Mucosa of stomach (tissue), 1 donor: Measurements from ENCODE around the gene SNX6.
"Not testable (repeated sequence)": the region's sequence is repeated elsewhere in the genome, so short reads cannot be mapped to it uniquely, and the experiment has no call there.

ENCODE experiments used
- H3K27me3 ChIP-seq: one replicate; pipeline ENCODE4 v1.7.0; 2013; ENCODE audit warnings: mild to moderate bottlenecking, low read length; ENCODE audit not compliant: control insufficient read depth, insufficient read depth
- H3K36me3 ChIP-seq: one replicate; pipeline ENCODE4 v1.7.0; 2013; ENCODE audit warnings: low read length; ENCODE audit not compliant: control insufficient read depth, insufficient read depth
- H3K4me1 ChIP-seq: one replicate; pipeline ENCODE4 v1.7.0; 2013; ENCODE audit warnings: mild to moderate bottlenecking, low read length; ENCODE audit not compliant: control insufficient read depth, insufficient read depth
- H3K4me3 ChIP-seq: one replicate; pipeline ENCODE4 v1.7.0; 2013; ENCODE audit warnings: low read length
- H3K9ac ChIP-seq: one replicate; pipeline ENCODE4 v1.7.0; 2013; ENCODE audit warnings: mild to moderate bottlenecking, low read length, moderate library complexity
- H3K9me3 ChIP-seq: one replicate; pipeline ENCODE4 v1.7.0; 2013; ENCODE audit warnings: mild to moderate bottlenecking, low read length, moderate library complexity; ENCODE audit not compliant: control insufficient read depth
- donor health status: Pancreatic carcinoma.

Gene SNX6

DNA sequence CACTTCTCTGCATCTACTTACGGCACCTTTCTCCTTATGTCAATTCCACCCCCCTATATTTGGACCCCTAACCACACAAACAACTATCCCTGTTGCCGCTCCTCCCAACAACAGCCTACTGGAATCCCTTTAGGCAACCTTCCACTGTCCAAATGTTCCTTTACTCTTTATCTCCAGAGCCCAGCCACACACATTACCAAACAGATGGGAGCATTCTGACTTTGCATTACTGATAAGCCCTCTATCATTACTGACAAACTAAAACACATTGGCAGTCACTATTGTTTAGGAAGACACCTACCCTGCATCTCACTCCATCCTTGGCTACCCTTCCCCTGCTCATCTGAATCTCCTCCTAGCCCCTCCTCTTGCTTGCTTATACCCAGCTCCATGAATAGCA, 23.1 kb upstream of the SNX6 start:
- H3K9ac ChIP-seq, H3K27me3 ChIP-seq, H3K4me1 ChIP-seq, H3K9me3 ChIP-seq, H3K4me3 ChIP-seq, H3K36me3 ChIP-seq: not testable (repeated sequence)

DNA sequence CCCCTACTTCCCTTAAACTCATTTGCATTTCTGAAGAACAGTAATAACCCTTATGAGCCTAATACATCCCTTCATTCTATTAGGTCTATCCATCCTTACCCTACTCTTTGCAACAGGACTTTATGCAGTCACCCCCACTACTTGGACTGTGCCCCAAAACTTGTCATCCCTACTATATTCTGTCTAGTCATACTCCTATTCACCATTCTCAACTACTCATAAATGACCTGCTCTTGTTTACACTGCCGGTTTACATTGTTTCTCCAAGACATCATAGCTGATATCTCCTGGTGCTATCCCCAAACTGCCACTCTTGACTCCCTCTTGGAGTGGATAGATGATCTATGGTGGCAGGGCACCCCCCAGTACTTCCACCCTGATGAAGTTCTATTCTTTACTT, 22.4 kb upstream of the SNX6 start:
- not testable (repeated sequence) for H3K9me3 ChIP-seq, H3K4me1 ChIP-seq, H3K9ac ChIP-seq, H3K27me3 ChIP-seq, H3K4me3 ChIP-seq, H3K36me3 ChIP-seq

DNA sequence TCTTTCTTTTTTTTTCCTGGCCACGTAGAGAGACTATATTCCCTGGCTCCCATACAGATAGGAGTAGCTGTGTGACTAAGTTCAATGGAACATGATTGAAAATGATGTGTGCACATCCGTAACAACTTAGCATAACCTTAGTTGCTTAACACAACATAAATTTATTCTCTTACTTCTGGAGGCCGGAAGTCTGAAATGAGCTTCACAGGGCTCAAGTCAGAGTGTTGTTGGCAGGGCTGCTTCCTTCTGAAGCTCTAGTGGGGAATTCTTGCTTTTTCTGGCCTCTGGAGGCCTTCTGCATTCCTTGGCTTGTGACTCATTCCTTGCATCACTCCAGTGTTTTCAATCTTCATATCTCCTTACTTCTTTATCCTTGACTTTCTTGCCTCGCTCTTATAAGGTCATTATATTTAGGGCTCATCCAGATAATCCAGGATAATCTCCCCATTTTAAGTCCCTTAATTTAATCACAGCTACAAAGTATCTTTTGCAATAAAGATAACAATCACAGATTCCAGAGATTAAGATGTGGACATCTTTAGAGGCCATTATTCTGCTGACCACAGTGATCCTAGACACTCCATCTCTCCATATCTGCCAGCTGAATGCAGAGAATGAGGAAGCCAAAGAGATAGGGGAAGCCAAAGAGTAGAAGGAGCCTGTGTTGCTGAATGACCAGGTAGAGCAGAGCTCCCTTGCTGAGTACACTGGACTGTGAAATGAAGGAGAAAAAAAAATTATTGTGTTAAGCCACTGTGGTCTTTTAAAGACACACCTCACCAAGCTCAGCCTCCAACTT, 21.0 kb upstream of the SNX6 start:
- Histone ChIP-seq H3K9ac (no peak overlapping the region), H3K4me3 (no peak overlapping the region), H3K9me3 (no peaks in the 10 kb centered on the region)

DNA sequence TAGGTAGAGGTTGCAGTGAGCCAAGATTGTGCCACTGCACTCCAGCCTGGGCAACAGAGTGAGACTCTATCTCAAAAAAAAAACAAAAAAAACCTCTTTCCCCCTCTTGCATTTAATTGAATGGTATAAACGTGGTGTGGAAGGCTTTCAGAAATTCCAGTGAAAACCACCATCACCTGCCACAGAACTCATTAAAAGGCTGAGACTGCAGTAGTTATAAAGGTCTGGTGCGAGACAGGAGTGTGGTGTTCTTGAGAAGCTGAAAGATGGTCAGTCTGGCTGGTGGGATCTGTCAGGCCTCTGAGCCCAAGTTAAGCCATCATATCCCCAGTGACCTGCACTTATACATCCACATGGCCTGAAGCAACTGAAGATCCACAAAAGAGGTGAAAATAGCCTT, 20.1 kb upstream of the SNX6 start:
- not testable (repeated sequence) for H3K4me1 ChIP-seq, H3K9ac ChIP-seq, H3K36me3 ChIP-seq, H3K27me3 ChIP-seq, H3K9me3 ChIP-seq, H3K4me3 ChIP-seq

More for the DNA sequence above, 21.0 kb upstream of the SNX6 start:
- Histone ChIP-seq H3K36me3 (no peaks in the 10 kb centered on the region), H3K4me1 (no peaks in the 10 kb centered on the region), H3K27me3 (no peaks in the 10 kb centered on the region)

GRCh38 chr14:34649344-34649743, 19.4 kb upstream of the SNX6 start:
- Histone ChIP-seq H3K4me3 (no peak overlapping the region), H3K4me1 (no peaks in the 10 kb centered on the region), H3K27me3 (no peaks in the 10 kb centered on the region), H3K9me3 (no peaks in the 10 kb centered on the region), H3K36me3 (no peaks in the 10 kb centered on the region), H3K9ac (no peak overlapping the region)

GRCh38 chr14:34646570-34647255, 16.8 kb upstream of the SNX6 start:
- Histone ChIP-seq H3K9ac (no peak overlapping the region), H3K4me3 (no peak overlapping the region), H3K27me3 (no peaks in the 10 kb centered on the region)

GRCh38 chr14:34643361-34643760, 13.4 kb upstream of the SNX6 start:
- Histone ChIP-seq H3K27me3 (no peaks in the 10 kb centered on the region), H3K4me3 (no peak overlapping the region), H3K4me1 (no peaks in the 10 kb centered on the region), H3K9me3 (no peaks in the 10 kb centered on the region), H3K36me3 (no peaks in the 10 kb centered on the region), H3K9ac (no peak overlapping the region)

More at GRCh38 chr14:34646570-34647255, 16.8 kb upstream of the SNX6 start:
- Histone ChIP-seq H3K9me3 (no peaks in the 10 kb centered on the region), H3K4me1 (no peaks in the 10 kb centered on the region), H3K36me3 (no peaks in the 10 kb centered on the region)

DNA sequence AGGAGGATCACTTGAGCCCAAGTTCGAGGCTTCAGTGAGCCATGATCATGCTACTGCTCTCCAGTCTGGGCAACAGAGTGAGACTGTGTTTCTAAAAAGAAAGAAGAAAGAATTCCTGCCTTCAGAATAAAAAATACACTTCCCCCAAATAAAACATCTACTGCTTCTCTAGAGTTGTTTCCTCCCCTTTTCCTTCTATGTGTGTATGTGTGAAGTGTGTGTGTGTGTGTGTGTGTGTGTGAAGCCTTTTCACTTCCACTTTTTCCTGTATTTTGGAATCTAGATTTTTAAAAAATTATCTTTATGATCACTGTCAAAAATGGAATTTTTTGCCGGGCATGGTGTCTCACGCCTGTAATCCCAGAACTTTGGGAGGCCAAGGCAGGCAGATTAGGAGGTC, 12.6 kb upstream of the SNX6 start:
- H3K27me3 ChIP-seq: no peaks in the 10 kb centered on the region
- no peak overlapping the region for H3K9ac ChIP-seq
- H3K9me3 ChIP-seq: no peaks in the 10 kb centered on the region
- no peak overlapping the region for H3K4me3 ChIP-seq
- H3K4me1 ChIP-seq: no peaks in the 10 kb centered on the region
- no peaks in the 10 kb centered on the region for H3K36me3 ChIP-seq

- H3K4me3 ChIP-seq: no peak overlapping the region
- no peaks in the 10 kb centered on the region for H3K9me3 ChIP-seq
- no peak overlapping the region for H3K9ac ChIP-seq
- no peaks in the 10 kb centered on the region for H3K27me3 ChIP-seq
- no peaks in the 10 kb centered on the region for H3K4me1 ChIP-seq
- no peaks in the 10 kb centered on the region for H3K36me3 ChIP-seq
Measured at GRCh38 chr14:34640826-34641225, 10.9 kb upstream of the SNX6 start.

- not testable (repeated sequence) for H3K9ac ChIP-seq, H3K36me3 ChIP-seq, H3K4me1 ChIP-seq
Measured at GRCh38 chr14:34634360-34634771, 4.4 kb upstream of the SNX6 start.

DNA sequence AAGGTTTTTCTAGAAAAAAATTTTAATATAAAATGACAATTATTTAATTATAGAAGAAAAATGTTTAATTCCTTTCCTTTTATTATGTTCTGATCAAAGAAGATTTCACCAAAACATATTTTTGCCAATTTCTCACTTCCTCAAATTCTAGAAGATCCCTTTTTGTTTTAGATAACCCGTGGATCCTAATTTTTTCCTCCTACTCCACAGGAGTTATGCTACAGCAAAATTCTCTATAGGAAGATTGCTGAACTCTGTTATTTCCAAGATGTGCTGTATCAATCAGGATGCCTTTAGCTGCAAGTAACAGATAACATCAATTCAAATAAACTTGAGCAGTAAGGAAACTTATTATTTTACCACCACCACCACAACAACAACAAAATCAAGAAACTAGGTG, 3.8 kb upstream of the SNX6 start:
- Histone ChIP-seq H3K9ac (no peak overlapping the region), H3K4me1 (peaks cover 2% of the 10 kb centered on the region), H3K27me3 (no peaks in the 10 kb centered on the region), H3K36me3 (no peaks in the 10 kb centered on the region), H3K4me3 (no peak overlapping the region), H3K9me3 (no peaks in the 10 kb centered on the region)

More at GRCh38 chr14:34634360-34634771, 4.4 kb upstream of the SNX6 start:
- not testable (repeated sequence) for H3K9me3 ChIP-seq, H3K27me3 ChIP-seq, H3K4me3 ChIP-seq

- Histone ChIP-seq H3K9me3 (no peaks in the 10 kb centered on the region), H3K9ac (no peak overlapping the region), H3K4me1 (peaks cover 7% of the 10 kb centered on the region), H3K27me3 (no peaks in the 10 kb centered on the region), H3K36me3 (no peaks in the 10 kb centered on the region), H3K4me3 (no peak overlapping the region)
Measured at GRCh38 chr14:34632411-34632978, 2.5 kb upstream of the SNX6 start.
